ENCODE data around the gene NTN5.

- no peak for TF ChIP-seq CTCF (IDR thresholded peaks at IDR 0.05; ENCODE audit: poor library complexity)
- TF ChIP-seq EZH2 (IDR thresholded peaks at IDR 0.05; ENCODE audit: borderline replicate concordance), result no peak
- TF ChIP-seq EZH2phosphoT487 (IDR thresholded peaks at IDR 0.05; ENCODE audit: low read depth, severe bottlenecking, unreplicated experiment), result no peak
These were observed 37.4 kb downstream of the NTN5 start for GRCh38 chr19:48635263-48635965.
